Measurements from ENCODE around the gene TMEM62.

GRCh38 chr15:43105077-43105736 lies 28.2 kb upstream of the TMEM62 start:
- TF ChIP-seq EP300 (conservative IDR thresholded peaks at IDR 0.05; ENCODE audit: poor library complexity, severe bottlenecking) (no peak), CTCF (IDR thresholded peaks at IDR 0.05; ENCODE audit: poor library complexity, severe bottlenecking) (peak; percentile 15), REST (IDR thresholded peaks at IDR 0.05; ENCODE audit: borderline replicate concordance) (no peak), EZH2 (IDR thresholded peaks at IDR 0.05; ENCODE audit: borderline replicate concordance, insufficient read depth, low read length, poor library complexity, severe bottlenecking) (no peak), TAF1 (IDR thresholded peaks at IDR 0.05; ENCODE audit: low read depth) (no peak), POLR2AphosphoS5 (IDR thresholded peaks at IDR 0.05) (no peak), MXI1 (conservative IDR thresholded peaks at IDR 0.05; ENCODE audit: poor library complexity, severe bottlenecking) (no peak), RAD21 (conservative IDR thresholded peaks at IDR 0.05) (no peak), SMC3 (conservative IDR thresholded peaks at IDR 0.05; ENCODE audit: poor library complexity) (no peak)
